ENCODE data around the gene TMCC1. TPM values are rescaled to one million over a fixed set of nuclear protein-coding genes. Genes with fewer than 3 reads are reported as not detected.

The TMCC1 gene
- total RNA-seq, 4 donors from 2014 or later: 24.3 to 41.7 (median 31.1) TPM

DNA sequence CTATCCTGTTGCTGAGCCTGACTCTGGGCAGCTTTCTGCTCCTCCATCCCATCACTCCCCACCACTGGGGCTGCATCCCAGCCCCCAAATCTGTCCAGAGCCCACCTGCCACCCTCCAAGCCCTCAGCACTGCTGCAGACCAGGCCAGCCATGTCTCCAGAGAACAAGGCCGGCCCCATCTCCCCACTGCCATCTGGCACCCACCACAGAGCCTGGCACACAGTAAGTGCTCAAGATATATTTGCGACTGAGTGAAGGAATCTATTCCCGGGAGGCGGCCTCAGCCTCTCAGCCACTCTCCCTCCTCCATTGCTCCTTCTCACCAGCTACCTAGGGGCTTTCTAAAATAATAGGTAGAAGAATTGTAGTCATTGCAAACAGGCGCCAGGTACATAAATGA lies 291.8 kb downstream of the TMCC1 start:
- Histone ChIP-seq H3K9me3 (no peaks in the 10 kb centered on the region), H3K4me1 (peaks cover 27 to 67% of the 10 kb centered on the region in 2 donors), H3K27ac (peak overlapping the region in 1 of 3 donors; percentile 89), H3K4me3 (replicated peaks in 1 of 3) (no peak overlapping the region), H3K27me3 (peaks cover 5% of the 10 kb centered on the region), H3K36me3 (no peaks in the 10 kb centered on the region)
- intact Hi-C loops (cut with DNase I): no loop called here
- 80 to 81% methylated on average over 5 of the region's 5 CpGs for WGBS, 2 donors
- TF ChIP-seq POLR2A (IDR thresholded peaks at IDR 0.05): no peak
- TF ChIP-seq, protein P1, sequence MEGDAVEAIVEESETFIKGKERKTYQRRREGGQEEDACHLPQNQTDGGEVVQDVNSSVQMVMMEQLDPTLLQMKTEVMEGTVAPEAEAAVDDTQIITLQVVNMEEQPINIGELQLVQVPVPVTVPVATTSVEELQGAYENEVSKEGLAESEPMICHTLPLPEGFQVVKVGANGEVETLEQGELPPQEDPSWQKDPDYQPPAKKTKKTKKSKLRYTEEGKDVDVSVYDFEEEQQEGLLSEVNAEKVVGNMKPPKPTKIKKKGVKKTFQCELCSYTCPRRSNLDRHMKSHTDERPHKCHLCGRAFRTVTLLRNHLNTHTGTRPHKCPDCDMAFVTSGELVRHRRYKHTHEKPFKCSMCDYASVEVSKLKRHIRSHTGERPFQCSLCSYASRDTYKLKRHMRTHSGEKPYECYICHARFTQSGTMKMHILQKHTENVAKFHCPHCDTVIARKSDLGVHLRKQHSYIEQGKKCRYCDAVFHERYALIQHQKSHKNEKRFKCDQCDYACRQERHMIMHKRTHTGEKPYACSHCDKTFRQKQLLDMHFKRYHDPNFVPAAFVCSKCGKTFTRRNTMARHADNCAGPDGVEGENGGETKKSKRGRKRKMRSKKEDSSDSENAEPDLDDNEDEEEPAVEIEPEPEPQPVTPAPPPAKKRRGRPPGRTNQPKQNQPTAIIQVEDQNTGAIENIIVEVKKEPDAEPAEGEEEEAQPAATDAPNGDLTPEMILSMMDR (IDR thresholded peaks at IDR 0.05): no peak
- no peak for DNase-seq

DNA sequence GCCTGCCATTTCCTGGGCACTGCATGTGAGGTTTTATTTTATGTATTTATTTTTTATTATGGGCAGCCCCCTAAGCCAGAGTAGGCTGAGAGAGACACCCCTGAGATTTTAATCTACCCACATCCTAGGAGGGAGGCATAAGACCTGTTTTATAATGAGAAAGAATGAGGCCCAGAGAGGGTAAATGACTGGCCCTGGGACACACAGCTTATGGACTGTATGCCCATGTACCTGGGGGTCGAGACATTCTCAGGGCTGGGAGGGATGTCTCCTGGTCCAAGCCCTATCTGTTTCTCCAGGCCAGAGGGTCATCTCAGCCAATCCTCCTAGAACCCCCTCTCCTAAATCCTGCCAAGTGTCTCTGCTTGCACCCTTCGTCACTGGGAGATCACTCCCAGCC lies 293.2 kb downstream of the TMCC1 start:
- Histone ChIP-seq H3K27me3 (no peaks in the 10 kb centered on the region), H3K27ac (peak overlapping the region in 2 of 3 donors; percentile 75 to 92), H3K9me3 (no peaks in the 10 kb centered on the region), H3K36me3 (no peaks in the 10 kb centered on the region), H3K4me1 (peaks cover 29 to 72% of the 10 kb centered on the region in 2 donors), H3K4me3 (replicated peaks in 1 of 3) (no peak overlapping the region)
- 79 to 83% methylated on average over 2 of the region's 2 CpGs for WGBS, 2 donors
- intact Hi-C loops (cut with DNase I): no loop called here
- no peak for TF ChIP-seq POLR2A (IDR thresholded peaks at IDR 0.05)
- TF ChIP-seq, protein P1 (IDR thresholded peaks at IDR 0.05): no peak
- no peak for DNase-seq

DNA sequence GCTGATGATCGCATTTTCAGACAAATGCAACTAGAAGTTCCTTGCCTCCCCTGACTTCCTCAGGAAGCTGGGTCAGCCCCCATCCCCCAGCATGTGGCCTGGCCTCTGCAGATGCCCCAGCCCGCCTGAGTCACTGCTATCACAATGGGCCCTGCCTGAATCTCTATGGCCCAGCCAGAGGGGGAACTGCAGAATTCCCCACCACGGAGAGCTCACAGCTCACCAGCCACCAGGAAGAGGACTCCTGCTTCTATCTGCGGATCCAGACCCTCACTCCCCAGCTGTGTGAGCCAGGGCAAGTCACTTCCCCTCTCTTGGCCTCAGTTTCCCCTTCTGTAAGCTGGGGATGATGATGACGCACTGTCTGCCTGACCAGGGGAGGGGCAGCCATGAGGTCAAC lies 293.9 kb downstream of the TMCC1 start:
- peak overlapping the region in 2 of 3 donors; percentile 75 to 92 for H3K27ac ChIP-seq
- H3K4me3 ChIP-seq (replicated peaks in 1 of 3): no peak overlapping the region
- TF ChIP-seq POLR2A (IDR thresholded peaks at IDR 0.05): no peak
- TF ChIP-seq, protein P1 (IDR thresholded peaks at IDR 0.05): no peak
- intact Hi-C loops (cut with DNase I): no loop called here
- 50 to 52% methylated on average over 3 to 5 of the region's 5 CpGs for WGBS, 2 donors
- no peaks in the 10 kb centered on the region for H3K9me3 ChIP-seq
- peaks cover 29 to 76% of the 10 kb centered on the region in 2 donors for H3K4me1 ChIP-seq
- no peaks in the 10 kb centered on the region for H3K27me3 ChIP-seq
- no peak for DNase-seq
- no peaks in the 10 kb centered on the region for H3K36me3 ChIP-seq

DNA sequence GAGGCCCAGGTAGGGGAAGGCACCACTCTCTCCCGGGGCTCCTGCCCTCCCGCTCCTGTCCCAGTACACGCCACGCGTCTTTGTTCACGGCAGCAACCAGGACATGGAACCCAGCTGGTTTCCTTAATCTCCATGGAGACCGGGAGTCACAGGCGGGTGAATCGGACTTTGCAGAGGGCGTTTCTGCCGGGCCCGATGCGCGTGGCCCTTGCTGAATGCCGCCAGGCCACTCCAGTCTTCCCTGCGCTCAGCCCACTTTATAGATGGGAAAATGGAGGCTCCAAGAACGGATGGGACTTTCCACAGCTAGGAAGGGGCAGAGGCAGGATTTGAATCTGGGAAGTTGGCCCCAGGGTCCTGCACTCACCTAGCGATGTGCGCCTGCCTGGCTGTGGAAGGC lies 294.4 kb downstream of the TMCC1 start:
- 74 to 83% methylated on average over 5 to 19 of the region's 19 CpGs for WGBS, 2 donors
- H3K36me3 ChIP-seq: no peaks in the 10 kb centered on the region
- H3K27me3 ChIP-seq: no peaks in the 10 kb centered on the region
- DNase-seq: no peak
- TF ChIP-seq, protein P1 (IDR thresholded peaks at IDR 0.05): no peak
- TF ChIP-seq POLR2A (IDR thresholded peaks at IDR 0.05): no peak
- intact Hi-C loops (cut with DNase I): no loop called here
- H3K4me3 ChIP-seq (replicated peaks in 1 of 3): no peak overlapping the region
- peak overlapping the region; percentile 42 to 92 (median 75) for H3K27ac ChIP-seq
- no peaks in the 10 kb centered on the region for H3K9me3 ChIP-seq
- peaks cover 29 to 81% of the 10 kb centered on the region in 2 donors for H3K4me1 ChIP-seq

DNA sequence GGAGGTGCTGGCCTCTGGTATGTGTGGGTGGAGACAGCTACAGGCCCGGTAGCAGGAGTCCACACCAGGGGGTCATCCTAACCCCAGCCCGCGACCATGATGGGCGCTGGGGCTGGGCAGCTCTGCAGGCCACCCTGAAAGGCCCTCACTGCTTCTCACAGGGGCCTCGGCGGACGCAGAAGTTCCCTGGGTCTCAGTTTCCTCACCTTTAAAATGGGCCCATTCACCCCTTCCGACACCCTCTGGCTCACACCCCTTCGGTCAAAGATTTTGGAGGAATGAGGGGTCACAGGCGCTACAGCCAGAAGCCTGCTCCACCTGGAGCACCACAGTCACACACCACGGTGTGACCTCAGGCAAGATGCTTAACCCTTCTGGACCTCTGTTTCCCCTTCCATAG lies 295.0 kb downstream of the TMCC1 start:
- intact Hi-C loops (cut with DNase I): no loop called here
- no peak for TF ChIP-seq POLR2A (IDR thresholded peaks at IDR 0.05)
- TF ChIP-seq, protein P1 (IDR thresholded peaks at IDR 0.05): no peak
- H3K27ac ChIP-seq: peak overlapping the region in 2 of 3 donors; percentile 75 to 92

More for the DNA sequence above, 295.0 kb downstream of the TMCC1 start:
- H3K9me3 ChIP-seq: no peaks in the 10 kb centered on the region
- H3K4me1 ChIP-seq: peaks cover 29 to 87% of the 10 kb centered on the region in 2 donors
- WGBS, 2 donors: 84% methylated on average over 7 to 11 of the region's 11 CpGs
- no peaks in the 10 kb centered on the region for H3K36me3 ChIP-seq
- H3K27me3 ChIP-seq: no peaks in the 10 kb centered on the region
- H3K4me3 ChIP-seq (replicated peaks in 1 of 3): no peak overlapping the region
- DNase-seq: no peak

All from thyroid gland (tissue), 4 donors.